ENCODE measurements around the gene WNT1. TPM values are rescaled to one million over a fixed set of nuclear protein-coding genes. Genes with fewer than 3 reads are reported as not detected.

Gene WNT1
- total and polyA plus RNA-seq, 7 donors, result not detected

GRCh38 chr12:49018261-49019119 lies 40.4 kb downstream of the WNT1 start, which contains the start of gene PRKAG1:
PRKAG1 (minus strand) TSS chr12:49018776; CDS start chr12:49018740, 36 bp downstream.
- whole genome bisulfite sequencing, 3 donors, result 0% methylated on average over 57 to 59 of the region's 59 CpGs
- no peaks in the 10 kb centered on the region for H3K27me3 ChIP-seq (ENCODE audit: insufficient read depth in 3 of 3, low read length in 2 of 3)
- peak; percentile 96 to 98 for DNase-seq
- peak within 1 kb of the TSS; percentile 88 for H3K4me3 ChIP-seq
- peaks cover 36% of the 10 kb centered on the region for H3K4me1 ChIP-seq
- H3K27ac ChIP-seq, result peak within 1 kb of the TSS; percentile 96
- peak; percentile 42 for TF ChIP-seq CTCF (IDR thresholded peaks at IDR 0.05)
- peak; percentile 89 to 93 (median 90) for ATAC-seq
- no peaks in the 10 kb centered on the region for H3K9me3 ChIP-seq
- intact Hi-C loops (cut with DNase I), result no loop called here
- H3K36me3 ChIP-seq (ENCODE audit: insufficient read depth in 1 of 2, low read depth in 1 of 2), result peaks cover 5 to 31% of the 10 kb centered on the region in 2 donors

GRCh38 chr12:49019120-49019430 lies 41.0 kb downstream of the WNT1 start:
- peak overlapping the region; percentile 96 for H3K27ac ChIP-seq
- ATAC-seq (peak in 2 of 4 donors; percentile 4 to 11), DNase-seq (no peak)
- H3K4me3 ChIP-seq, result peak overlapping the region; percentile 88
- no peak for TF ChIP-seq CTCF (IDR thresholded peaks at IDR 0.05)
- WGBS, 3 donors, result 4 to 5% (median 4%) methylated on average over 8 of the region's 8 CpGs
- peaks cover 5 to 37% of the 10 kb centered on the region in 2 donors for H3K36me3 ChIP-seq (ENCODE audit: insufficient read depth in 1 of 2, low read depth in 1 of 2)
- intact Hi-C loops (cut with DNase I), result no loop called here
- no peaks in the 10 kb centered on the region for H3K27me3 ChIP-seq (ENCODE audit: insufficient read depth in 3 of 3, low read length in 2 of 3)
- H3K4me1 ChIP-seq, result peaks cover 33% of the 10 kb centered on the region
- H3K9me3 ChIP-seq, result no peaks in the 10 kb centered on the region

- peak overlapping the region; percentile 96 for H3K27ac ChIP-seq
- H3K27me3 ChIP-seq (ENCODE audit: insufficient read depth in 3 of 3, low read length in 2 of 3), result no peaks in the 10 kb centered on the region
- ATAC-seq, result no peak
- WGBS, 3 donors, result 58 to 67% (median 60%) methylated on average over 9 to 10 of the region's 10 CpGs
- H3K4me3 ChIP-seq, result peak overlapping the region; percentile 88
- H3K9me3 ChIP-seq, result no peaks in the 10 kb centered on the region
- H3K4me1 ChIP-seq, result peaks cover 30% of the 10 kb centered on the region
- peak in 1 of 2 donors; percentile 49 for DNase-seq
- intact Hi-C loops (cut with DNase I), result loop anchor here (5.0 kb wide), 1 partner anchor 38 kb away; no protein-coding TSS in a partner anchor
- TF ChIP-seq CTCF (IDR thresholded peaks at IDR 0.05), result no peak
- peaks cover 5 to 43% of the 10 kb centered on the region in 2 donors for H3K36me3 ChIP-seq (ENCODE audit: insufficient read depth in 1 of 2, low read depth in 1 of 2)
These were observed 41.6 kb downstream of the WNT1 start for GRCh38 chr12:49019443-49020324.

GRCh38 chr12:49020441-49020840 lies 42.3 kb downstream of the WNT1 start:
- intact Hi-C loops (cut with DNase I), result loop anchor here (5.0 kb wide), 1 partner anchor 37 kb away; no protein-coding TSS in a partner anchor
- Histone ChIP-seq H3K9me3 (no peaks in the 10 kb centered on the region), H3K4me1 (peaks cover 22% of the 10 kb centered on the region), H3K27me3 (ENCODE audit: insufficient read depth in 3 of 3, low read length in 2 of 3) (no peaks in the 10 kb centered on the region), H3K27ac (no peak overlapping the region), H3K36me3 (ENCODE audit: insufficient read depth in 1 of 2, low read depth in 1 of 2) (peaks cover 5 to 51% of the 10 kb centered on the region in 2 donors), H3K4me3 (no peak overlapping the region)
- DNase-seq (peak in 1 of 2 donors; percentile 52), ATAC-seq (no peak)
- TF ChIP-seq CTCF (IDR thresholded peaks at IDR 0.05), result no peak
- WGBS, 3 donors, result 75 to 87% (median 86%) methylated on average over 5 to 6 of the region's 6 CpGs
